HG03095 (cell line): ENCODE measurements around the gene GDPD4.

Experiments used
- ATAC-seq: cut with Tn5 transposase; IDR thresholded peaks from one replicate; pipeline ENCODE4 v1.9.1; 2021; ENCODE audit warnings: moderate library complexity; ENCODE audit not compliant: unreplicated experiment

GDPD4 gene

DNA sequence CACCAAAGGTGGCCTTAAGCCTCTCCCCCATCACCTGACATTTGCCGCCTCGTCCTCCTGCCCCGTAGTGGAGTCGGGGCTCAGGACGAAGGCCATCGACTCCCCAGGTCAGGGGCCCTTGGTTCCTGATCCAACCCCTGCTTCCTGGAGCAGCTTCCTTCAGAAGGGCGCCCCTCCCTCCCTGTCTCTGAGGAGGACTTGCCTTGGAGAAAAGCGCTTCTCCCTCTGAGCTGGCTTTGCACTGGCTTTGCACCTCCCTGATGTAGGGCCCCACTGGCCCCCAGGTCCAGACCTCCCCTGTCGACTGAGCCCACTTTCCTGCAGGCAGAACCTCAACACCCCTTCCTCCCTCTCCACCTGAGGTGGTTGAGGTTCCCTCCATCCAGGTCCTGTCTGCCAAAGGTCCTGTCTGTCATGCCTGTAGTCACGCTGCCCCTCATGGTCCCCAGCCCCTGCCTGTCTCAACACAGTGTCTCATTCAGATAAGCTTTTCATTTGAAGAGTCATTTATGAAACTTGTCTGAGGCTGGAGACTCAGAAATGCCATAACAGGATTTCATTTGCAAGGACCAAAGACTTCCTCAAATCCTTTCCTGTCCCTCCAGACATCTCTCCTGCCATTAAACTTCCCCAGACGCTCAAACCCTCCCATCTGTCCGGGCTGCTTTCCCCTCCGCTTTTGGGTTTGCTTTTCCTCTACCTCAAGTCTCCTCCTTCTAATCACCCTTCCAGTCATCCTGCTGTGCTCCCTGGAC, 95.0 kb downstream of the GDPD4 start:
- no peak for ATAC-seq

DNA sequence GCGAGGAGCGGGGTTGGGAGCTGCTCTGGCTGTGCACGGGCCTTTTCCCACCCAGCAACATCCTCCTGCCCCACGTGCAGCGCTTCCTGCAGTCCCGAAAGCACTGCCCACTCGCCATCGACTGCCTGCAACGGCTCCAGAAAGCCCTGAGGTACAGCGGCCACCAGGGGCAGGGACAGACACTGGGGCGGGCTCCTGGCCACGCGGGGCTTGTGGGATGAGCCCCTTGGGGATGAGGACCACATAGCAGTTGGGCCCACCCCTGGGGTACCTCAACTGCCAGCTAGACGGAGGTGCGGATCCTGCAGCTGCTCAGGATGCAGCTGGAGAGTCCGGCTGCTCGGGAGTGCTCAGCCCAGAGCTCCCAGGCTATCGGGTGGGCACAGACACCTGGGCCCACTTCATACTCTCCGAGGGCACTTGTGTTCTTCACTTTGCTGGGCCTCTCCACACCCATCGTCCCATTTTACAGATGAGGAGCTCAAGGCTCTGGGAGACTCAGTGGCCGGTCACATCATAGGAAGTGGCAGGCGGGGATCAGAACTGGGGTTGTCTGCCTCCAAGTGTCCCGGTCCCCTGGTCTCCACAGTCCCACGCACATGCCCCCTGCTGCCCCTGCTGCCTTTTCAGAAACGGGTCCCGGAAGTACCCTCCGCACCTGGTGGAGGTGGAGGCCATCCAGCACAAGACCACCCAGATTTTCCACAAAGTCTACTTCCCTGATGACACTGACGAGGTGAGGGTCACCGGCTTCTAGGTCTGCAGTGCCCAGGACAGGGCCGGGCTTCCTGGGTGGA, 95.8 kb downstream of the GDPD4 start:
- no peak for ATAC-seq

DNA sequence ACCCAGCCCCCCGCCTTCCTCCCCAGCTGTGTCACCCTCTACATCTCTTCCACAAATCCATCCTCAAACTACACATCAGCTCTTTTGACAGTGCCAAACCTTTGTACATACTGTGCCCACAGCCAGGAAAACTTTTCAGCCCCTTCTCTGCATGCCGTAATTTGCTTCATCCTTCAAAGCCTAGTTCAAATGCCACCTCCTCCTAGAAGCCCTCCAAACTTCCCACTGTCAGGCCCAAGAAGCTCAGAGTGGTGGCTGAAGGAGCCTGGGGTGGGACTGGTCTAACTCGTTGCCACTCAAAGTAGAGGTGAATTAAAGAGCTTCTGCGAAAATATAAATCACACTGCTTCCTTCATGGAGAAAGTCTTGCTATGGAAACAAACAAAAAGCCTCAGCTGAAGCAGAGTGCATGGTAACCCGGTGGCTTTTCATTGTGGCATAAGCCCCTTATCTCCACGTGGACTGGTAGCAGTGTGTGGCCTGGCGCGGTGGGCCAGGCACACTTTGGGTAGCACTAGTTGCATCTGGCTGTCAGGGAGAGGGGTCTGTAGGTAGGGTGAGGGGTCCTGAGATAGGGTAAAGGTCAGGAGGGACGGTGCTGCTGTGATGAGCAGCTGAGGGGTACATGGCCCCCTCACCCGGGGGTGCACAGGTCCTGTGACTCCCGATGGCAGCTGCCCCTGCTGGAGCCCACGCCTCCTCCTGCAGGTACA, 96.6 kb downstream of the GDPD4 start:
- ATAC-seq, result no peak

DNA sequence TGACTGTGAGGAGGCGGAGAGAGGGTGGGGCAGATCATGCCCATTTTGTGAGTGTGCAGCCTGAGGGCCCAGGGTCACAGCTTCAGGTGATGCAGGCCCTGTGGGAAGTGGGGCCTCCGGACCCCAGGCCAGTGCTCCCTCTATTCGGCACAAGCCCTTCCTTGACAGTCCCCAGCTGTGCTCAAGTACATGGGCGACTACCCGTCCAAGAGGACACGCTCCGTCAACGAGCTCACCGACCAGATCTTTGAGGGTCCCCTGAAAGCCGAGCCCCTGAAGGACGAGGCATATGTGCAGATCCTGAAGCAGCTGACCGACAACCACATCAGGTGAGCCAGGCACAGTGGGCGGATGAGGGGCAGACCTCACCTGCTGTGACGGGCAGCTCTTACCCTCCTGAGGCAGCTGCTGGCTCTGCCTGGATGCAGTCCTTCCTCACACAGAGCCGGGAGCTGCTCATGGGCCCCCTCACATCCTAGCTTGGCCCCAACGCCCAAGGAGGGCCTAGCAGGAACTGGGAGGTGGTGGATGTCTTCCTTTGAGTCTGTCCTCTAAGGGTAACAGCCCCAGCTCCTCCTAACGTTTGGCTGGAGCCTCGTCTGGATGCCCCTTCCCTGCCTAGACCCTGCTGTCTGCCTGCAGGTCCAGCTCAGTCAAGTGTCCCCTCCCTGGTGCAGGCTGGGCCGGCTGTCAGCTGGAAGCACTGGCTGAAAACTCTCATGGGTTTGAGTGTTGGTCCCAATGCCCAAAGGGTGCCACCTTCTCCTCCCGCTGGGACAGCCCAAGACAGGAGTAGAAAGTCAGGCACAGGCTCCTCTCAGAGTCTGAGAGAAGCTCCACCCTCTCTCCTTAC, 97.4 kb downstream of the GDPD4 start:
- ATAC-seq, result no peak

DNA sequence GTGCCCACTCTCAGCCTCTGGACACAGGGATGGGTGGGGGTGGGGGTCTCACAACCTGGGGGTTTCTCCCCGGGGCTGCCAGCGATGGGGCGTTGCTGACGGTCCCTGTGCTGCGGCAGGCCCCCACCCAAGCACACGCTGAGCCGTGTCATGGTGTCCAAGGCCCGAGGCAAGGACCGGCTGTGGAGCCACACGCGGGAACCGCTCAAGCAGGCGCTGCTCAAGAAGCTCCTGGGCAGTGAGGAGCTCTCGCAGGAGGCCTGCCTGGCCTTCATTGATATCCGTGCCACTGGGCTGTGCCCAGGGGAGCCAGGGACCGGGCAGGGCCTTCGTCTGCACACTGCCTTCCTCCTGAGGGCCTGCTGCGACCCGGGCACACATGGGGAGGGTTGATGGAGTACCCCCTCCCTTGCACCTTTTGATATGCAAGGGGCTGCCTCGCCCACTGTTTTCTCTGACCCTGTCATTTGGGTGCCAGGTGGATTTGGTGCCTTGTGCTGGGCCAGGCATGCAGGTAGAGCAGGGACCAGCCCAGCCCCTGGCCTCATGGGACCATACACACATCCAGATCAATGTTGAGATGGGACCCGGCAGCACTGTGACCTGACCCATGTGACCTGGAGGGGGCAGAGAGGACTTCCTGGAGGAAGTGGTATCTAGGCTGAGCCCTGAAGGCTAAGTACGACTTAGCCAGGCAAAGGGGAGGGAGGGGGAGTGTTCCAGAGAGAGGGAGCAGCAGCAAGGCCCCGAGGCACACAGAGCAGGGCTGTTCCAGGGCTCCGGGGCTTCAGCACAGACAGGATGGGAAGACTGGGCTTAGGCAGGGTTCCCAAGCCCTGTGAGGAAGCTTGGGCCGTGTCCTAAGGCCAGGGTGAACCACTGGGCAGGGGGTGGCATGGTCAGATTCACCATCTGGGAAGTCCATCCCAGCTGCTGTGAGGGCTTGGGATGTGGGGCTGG, 98.3 kb downstream of the GDPD4 start:
- ATAC-seq, result no peak

DNA sequence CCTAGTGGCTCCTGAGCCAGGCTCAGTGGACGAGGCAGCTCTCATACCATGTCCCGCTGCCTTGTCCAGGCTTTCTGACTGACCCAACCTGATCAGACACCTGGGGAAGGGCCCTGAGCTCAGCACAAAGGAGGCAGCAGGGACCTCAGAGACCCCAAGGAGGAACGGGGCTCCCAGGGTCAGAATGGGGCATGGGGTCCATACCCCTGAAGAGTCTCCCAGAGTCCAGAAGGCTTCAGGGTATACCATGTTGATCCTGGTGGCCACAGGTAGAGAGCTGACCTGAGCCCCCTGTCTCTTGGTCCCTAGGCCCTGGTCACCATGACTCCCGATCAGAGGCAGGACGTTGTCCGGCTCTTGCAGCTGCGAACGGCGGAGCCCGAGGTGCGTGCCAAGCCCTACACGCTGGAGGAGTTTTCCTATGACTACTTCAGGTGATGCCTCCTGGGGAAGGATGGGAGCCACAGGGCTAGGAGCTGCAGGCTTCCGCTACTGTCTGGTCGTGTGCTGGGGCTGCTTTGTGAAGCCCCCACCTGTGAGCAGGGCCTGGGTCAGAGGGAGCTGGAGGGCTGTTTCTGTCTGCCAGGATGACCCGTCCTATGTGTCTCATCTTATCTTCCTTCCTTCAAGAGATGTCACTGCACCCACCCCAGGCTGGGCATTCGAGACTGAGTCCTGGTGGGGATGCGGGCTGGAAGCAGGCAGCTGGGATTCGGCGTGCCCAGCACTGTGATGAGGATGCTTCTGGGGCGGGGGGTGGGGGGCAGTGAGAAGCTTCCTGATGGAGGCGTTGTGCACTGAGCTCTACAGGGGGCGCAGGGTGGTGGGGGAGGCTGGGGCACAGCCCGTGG, 99.3 kb downstream of the GDPD4 start:
- no peak for ATAC-seq

DNA sequence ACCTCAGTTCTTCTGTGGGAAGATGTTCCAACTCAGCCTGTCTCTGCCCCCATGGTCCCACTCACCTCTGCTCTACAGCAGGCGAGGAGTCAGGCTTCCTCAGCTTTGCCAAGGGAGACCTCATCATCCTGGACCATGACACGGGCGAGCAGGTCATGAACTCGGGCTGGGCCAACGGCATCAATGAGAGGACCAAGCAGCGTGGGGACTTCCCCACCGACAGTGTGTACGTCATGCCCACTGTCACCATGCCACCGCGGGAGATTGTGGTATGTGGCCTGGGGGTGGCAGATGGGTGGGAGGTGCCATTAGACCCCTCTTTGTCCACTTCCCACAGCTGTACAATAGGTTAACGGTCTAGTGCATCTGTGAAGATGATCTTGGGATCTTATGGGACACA, 100.1 kb downstream of the GDPD4 start:
- ATAC-seq, result no peak

DNA sequence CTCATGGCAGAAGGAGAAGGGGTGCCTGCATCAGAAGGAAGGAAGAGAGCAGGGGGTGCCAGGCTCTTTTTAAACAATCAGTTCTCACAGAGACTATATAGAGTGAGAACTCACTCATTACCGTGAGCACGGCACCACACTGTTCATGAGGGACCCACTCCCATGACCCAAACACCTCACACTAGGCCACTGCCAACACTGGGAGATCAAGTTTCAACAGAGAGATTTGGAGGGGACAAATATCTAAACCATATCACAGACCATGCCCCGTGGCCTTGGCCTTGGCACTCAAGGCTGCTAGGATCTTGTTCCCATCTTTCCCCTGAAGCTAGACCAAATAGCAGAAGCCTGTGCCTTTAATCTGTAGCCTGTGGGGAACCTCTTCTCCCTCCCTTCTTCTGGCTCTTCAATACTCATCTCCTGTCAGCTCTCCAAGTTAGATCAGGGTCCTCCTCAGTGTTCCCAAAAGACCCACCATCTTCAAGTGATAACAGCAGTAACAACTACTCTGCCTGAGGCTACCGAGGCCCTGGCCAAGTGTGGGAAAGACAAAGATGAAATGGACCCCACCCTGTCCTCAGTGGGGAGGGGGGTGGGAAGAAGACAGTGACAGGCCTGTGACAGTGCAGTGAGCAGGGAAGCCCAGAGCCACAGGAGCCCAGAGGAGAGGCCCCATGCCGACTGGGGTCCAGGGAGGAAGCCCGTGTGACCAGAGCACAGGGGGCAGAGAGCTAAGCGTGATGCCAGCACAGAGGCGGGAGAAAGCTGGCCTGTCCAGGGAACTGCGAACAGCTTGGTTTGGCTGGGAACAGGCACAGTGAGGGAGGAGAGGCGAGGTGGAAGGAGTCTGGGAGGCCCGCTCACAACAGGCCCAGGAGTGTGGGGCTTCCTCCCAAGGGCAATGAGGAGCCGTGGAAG, 100.9 kb downstream of the GDPD4 start:
- ATAC-seq, result no peak

DNA sequence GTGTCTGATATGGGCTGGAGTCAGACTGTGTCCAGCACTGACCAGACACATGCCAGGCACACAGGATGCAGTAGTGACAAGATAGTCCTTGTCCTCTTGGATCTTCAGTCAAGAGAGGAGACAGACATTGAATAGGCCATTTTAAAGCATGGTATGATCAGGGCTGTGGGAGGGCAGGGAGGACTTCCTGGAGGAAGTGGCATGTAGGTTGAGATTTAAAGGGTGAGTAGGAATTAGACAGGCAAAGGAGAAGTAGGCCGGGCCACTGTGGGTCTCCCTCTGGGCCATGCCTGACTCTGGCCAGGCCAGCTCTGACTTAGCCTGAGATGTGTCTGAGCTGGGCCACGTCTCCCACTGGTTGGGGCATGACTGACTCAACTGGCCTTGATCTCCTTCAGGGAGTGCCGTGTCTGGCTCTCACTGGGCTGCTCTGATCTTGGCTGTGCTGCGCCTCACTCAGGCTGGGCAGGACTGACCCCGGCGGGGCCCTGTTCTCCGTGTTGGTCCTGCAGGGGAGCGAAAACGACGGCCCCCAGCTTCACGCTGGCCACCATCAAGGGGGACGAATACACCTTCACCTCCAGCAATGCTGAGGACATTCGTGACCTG, 102.2 kb downstream of the GDPD4 start:
- ATAC-seq, result no peak

DNA sequence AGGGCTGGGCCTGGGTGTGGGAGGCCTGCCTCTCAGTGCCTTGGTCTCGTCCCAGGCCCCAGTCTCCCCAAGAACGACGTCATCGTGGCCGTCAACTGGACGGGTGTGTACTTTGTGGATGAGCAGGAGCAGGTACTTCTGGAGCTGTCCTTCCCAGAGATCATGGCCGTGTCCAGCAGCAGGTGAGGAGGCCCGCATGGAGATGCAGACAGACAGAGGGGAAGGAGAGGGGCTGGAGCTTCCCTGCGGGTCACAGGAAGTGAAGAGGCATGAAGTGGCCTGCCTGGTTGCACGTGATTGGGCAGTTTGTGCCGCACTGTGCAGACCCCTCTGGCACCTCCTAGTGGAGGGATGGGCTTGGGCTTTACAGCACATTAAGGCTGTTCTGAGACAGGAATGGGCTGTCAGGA, 103.0 kb downstream of the GDPD4 start:
- ATAC-seq, result no peak

DNA sequence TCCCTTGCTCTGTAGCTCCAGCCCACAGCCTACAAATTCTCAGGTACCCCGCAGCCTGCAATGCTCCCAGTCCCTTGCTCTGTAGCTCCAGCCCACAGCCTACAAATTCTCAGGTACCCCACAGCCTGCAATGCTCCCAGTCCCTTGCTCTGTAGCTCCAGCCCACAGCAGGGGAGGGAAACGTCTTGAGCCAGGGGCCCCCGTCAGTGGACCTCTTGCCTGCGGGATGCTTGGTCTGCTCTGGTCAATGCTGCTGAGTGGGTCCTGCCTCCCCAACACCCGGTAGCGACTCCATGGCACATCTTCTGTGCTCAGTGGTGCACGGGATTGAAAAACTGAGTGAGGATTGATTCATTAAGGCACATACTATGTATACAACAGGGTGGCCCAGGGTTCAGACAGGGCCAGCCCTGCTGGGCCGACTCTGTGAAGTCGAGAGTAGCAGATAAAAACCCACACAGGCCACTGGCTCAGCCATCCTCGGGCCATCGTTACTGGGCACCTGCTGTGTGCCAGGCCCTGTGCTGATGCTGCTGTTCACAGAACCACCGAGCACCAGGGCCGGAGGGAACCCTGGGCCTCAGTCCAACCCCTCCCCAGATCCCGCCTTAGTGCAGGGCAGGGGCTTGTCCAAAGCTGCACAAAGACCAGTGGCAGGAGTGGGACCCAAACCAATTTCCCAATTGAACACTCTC, 103.7 kb downstream of the GDPD4 start:
- no peak for ATAC-seq

DNA sequence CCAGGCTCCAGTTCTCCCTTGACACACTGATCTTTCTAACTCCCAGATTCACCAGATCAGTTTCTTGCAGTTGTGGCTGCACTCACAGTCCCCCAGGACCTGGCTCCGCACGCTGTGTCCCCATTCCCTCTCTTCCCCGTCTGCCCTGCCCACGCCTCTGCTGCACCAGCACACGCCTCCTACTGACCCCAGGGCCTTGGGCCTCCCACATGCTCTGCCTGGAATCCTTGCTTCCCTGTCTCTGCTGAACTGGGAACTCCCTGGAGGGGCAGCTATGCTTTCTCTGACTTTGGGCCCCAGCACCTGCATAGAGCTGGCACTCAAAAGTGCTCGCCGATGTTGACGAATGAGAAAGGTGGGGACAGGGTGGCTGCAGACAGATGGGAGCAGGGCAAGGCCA, 104.5 kb downstream of the GDPD4 start:
- ATAC-seq, result no peak

DNA sequence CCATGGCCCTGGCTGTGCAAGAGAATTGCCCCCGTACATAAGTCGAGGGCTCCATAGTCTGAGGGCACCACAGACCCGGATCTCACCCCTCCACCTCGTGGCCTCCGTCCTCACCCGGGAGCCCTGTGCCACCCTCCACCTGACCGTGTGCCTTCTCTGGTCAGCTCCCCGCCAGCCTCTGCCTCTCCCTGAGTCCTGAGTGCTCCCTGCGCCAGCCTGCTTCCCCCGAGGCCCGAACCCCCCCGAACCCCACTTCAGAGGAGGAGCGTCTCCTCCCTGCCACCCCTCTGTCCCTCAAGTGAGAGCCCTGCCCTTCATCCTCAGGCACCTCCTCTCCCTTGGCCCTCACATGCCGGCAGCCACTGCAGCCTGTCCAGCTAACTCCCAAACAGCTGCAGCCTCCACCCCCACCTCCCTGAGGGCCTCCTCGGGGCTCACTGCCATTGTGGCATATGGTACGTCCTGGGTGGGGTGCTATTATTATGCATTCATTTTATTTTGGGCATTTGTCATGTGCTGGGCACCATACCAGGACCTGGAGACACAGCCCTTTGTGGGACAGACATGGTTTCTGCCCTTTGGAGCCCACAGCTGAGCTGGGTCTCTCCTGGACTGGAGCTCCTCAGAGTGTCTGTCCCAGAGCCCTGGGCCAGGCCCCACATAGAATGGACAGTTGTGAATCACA, 106.3 kb downstream of the GDPD4 start:
- no peak for ATAC-seq

DNA sequence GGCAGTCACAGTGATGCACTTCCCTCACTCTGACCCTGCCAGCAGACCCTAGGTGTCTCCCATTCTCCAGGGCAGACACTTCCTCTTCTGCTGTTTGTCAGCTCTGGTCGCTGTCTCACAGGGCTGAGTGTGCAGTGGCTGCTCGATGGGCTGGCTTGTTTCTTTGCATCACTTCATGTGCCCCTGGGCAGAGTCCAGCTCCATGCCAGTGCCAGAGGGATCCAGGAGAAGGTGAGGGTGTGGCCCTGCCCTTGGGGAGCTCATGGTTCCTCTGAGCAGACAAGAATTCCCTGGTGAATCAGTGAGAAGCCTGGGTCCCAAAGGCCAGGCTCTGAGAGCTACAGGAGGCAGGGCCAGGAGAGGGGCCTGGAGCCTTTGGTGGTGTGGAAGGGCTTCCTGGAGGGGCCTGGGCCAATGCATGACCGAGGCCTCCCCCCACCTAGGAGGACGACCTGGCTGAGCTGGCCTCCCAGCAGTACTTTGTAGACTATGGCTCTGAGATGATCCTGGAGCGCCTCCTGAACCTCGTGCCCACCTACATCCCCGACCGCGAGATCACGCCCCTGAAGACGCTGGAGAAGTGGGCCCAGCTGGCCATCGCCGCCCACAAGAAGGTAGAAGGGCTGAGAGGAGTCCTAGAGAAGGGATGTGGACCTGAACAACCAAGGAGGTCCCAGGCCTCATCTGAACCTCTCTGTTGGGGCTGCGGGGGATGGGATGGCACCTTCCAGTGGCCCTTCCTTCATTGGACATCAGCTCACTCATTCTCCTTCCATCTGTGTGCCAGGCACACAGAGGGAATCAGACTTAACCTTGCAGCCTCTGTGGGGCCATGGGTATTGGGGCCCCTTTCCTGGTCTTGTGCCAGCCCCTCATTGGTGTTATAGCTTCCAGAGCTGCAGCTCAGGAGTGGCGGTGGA, 107.3 kb downstream of the GDPD4 start:
- no peak for ATAC-seq

DNA sequence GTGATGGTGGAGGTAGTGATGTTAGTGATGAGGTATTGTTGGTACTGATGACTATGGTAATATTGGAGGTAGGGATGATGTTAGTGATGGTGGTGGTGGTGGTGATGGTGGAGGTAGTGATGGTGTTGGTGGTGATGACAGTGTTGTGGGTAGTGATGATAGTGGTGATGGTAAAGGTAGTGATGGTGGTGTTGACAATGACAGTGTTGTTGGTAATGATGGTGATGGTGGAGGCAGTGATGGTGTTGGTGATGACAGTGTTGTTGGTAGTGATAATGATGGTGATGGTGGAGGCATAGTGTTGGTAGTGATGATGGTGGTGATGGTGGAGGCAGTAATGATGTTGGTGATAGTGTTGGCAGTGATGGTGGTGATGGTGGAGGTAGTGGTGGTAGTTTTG, 108.3 kb downstream of the GDPD4 start:
- ATAC-seq, result no peak
